Mesothelial cell of epicardium (in vitro differentiated cells): ENCODE measurements around the gene PNPLA2. TPM values are rescaled to one million over a fixed set of nuclear protein-coding genes. Genes with fewer than 3 reads are reported as not detected.
A peak's percentile ranks its signal among the peaks of the same experiment; 100 is the strongest.

Experiments
- DNase-seq, 2 experiments: peaks; one replicate each; pipeline ENCODE4 v3.0.0; 2021; ENCODE audit warnings: low spot score in 2 of 2; ENCODE audit not compliant: unreplicated experiment in 2 of 2
- H3K27ac Mint-ChIP-seq: 2 replicates; pipeline ENCODE4 v1.8.0; 2021; ENCODE audit warnings: mixed read lengths
- H3K27me3 Mint-ChIP-seq: 2 replicates; pipeline ENCODE4 v1.8.0; 2021; ENCODE audit warnings: low read depth, mixed read lengths
- H3K36me3 Mint-ChIP-seq: 2 replicates; pipeline ENCODE4 v1.8.0; 2021; ENCODE audit warnings: mixed read lengths
- H3K4me1 Mint-ChIP-seq: 2 replicates; pipeline ENCODE4 v1.8.0; 2021; ENCODE audit warnings: mixed read lengths
- H3K4me3 Mint-ChIP-seq: 2 replicates; pipeline ENCODE4 v1.8.0; 2021; ENCODE audit warnings: mild to moderate bottlenecking, moderate library complexity, mixed read lengths
- H3K9me3 Mint-ChIP-seq: 2 replicates; pipeline ENCODE4 v1.8.0; 2021; ENCODE audit warnings: mixed read lengths
- CTCF ChIP-seq: fragments of 200-600 bp; sonication (generic); IDR thresholded peaks from one replicate; pipeline ENCODE4 v1.5.0; 2021; ENCODE audit warnings: antibody characterized with exemption; ENCODE audit not compliant: unreplicated experiment
- total RNA-seq: library from RNA; stranded (reverse); gene quantifications from 3 replicates; pipeline ENCODE4 v1.2.1, GENCODE V29; 2021

The PNPLA2 gene
- total RNA-seq, 1 donor from 2014 or later = 50.9 TPM

GRCh38 chr11:844693-845644 lies 26.3 kb downstream of the PNPLA2 start:
- H3K9me3 Mint-ChIP-seq = no peaks in the 10 kb centered on the region
- peak overlapping the region; percentile 62 for H3K4me3 Mint-ChIP-seq
- no peaks in the 10 kb centered on the region for H3K36me3 Mint-ChIP-seq
- H3K27me3 Mint-ChIP-seq = no peaks in the 10 kb centered on the region
- TF ChIP-seq CTCF = no peak
- peaks cover 45% of the 10 kb centered on the region for H3K4me1 Mint-ChIP-seq
- H3K27ac Mint-ChIP-seq = peak overlapping the region; percentile 88
- peak; percentile 59 to 76 for DNase-seq

GRCh38 chr11:845872-846495 lies 27.3 kb downstream of the PNPLA2 start:
- Mint-ChIP-seq H3K36me3 (no peaks in the 10 kb centered on the region), H3K9me3 (no peaks in the 10 kb centered on the region), H3K27ac (peak overlapping the region; percentile 30), H3K4me1 (peaks cover 40% of the 10 kb centered on the region), H3K4me3 (peak overlapping the region; percentile 17), H3K27me3 (no peaks in the 10 kb centered on the region)
- no peak for DNase-seq
- no peak for TF ChIP-seq CTCF

GRCh38 chr11:846496-847098 lies 27.9 kb downstream of the PNPLA2 start:
- no peak for TF ChIP-seq CTCF
- no peak for DNase-seq
- Mint-ChIP-seq H3K27me3 (no peaks in the 10 kb centered on the region), H3K36me3 (no peaks in the 10 kb centered on the region), H3K4me3 (no peak overlapping the region), H3K9me3 (no peaks in the 10 kb centered on the region), H3K4me1 (peaks cover 40% of the 10 kb centered on the region), H3K27ac (peak overlapping the region; percentile 30)

GRCh38 chr11:847876-848275 lies 29.2 kb downstream of the PNPLA2 start:
- TF ChIP-seq CTCF = no peak
- DNase-seq = no peak
- Mint-ChIP-seq H3K4me1 (peaks cover 45% of the 10 kb centered on the region), H3K9me3 (no peaks in the 10 kb centered on the region), H3K4me3 (no peak overlapping the region), H3K27ac (no peak overlapping the region), H3K27me3 (no peaks in the 10 kb centered on the region), H3K36me3 (no peaks in the 10 kb centered on the region)

GRCh38 chr11:848380-848931 lies 29.7 kb downstream of the PNPLA2 start:
- Mint-ChIP-seq H3K36me3 (no peaks in the 10 kb centered on the region), H3K9me3 (no peaks in the 10 kb centered on the region), H3K27ac (no peak overlapping the region), H3K4me1 (peaks cover 45% of the 10 kb centered on the region), H3K4me3 (peak overlapping the region; percentile 69), H3K27me3 (no peaks in the 10 kb centered on the region)
- TF ChIP-seq CTCF = peak; percentile 67
- DNase-seq = peak in 1 of 2 experiments; percentile 64
